ENCODE measurements around the gene C3orf49. TPM values are rescaled to one million over a fixed set of nuclear protein-coding genes. Genes with fewer than 3 reads are reported as not detected.
A peak's percentile ranks its signal among the peaks of the same experiment; 100 is the strongest.

The C3orf49 gene
- total RNA-seq, 1 experiment from 2014 or later, result not detected

DNA sequence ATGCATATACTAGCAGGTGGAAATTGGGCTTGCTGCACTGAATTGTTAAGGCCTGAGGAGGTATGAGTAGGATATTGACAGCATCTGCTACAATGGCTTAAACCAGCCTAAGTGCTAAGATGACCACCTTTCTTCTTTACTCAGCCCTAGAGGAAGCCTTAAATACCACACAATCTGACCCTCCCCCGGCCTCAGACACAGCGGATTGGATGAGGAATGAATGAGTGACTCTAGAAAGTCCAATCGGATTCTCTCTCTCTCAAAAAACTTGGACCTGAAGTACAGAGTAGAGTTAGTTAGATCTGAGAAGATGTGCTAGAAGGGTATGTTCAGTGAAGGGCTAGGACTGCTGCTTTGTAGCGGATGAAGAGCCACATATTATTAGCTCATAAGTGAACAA, 39.9 kb upstream of the C3orf49 start:
- no peak overlapping the region for H3K27ac ChIP-seq (ENCODE audit: low read depth, low read length)
- H3K9me3 ChIP-seq (ENCODE audit: control insufficient read depth in 1 of 2, insufficient read depth in 1 of 2, low read depth in 1 of 2, low read length in 2 of 2), result no peaks in the 10 kb centered on the region
- H3K4me1 ChIP-seq (ENCODE audit: control insufficient read depth in 1 of 2, insufficient read depth in 2 of 2, low read length in 2 of 2), result no peaks in the 10 kb centered on the region
- no peak overlapping the region for H2AFZ ChIP-seq (ENCODE audit: low read depth, low read length, poor library complexity, severe bottlenecking)
- H3K4me3 ChIP-seq (replicated peaks in 1 of 2; ENCODE audit: low read depth in 1 of 2, low read length in 2 of 2), result no peak overlapping the region
- no peaks in the 10 kb centered on the region for H4K20me1 ChIP-seq (ENCODE audit: insufficient read depth)
- intact Hi-C loops (cut with micrococcal nuclease), result no loop called here
- ChIA-PET RAD21 (ENCODE audit: low non-redundant PET in 1 of 2, low total read pairs in 2 of 2, uncharacterized antibody in 2 of 2, unreplicated experiment in 2 of 2) (no interaction called here), CTCF (no interaction called here), POLR2A (no interaction called here)
- H3K9me2 ChIP-seq (ENCODE audit: insufficient read depth), result no peaks in the 10 kb centered on the region
- H3K4me2 ChIP-seq (ENCODE audit: low read length), result no peak overlapping the region
- no peaks in the 10 kb centered on the region for H3K36me3 ChIP-seq (ENCODE audit: control insufficient read depth in 1 of 2, insufficient read depth in 2 of 2, low read length in 2 of 2)
- H3K79me2 ChIP-seq (ENCODE audit: insufficient read depth, low read length), result no peaks in the 10 kb centered on the region
- TF ChIP-seq, protein P1, sequence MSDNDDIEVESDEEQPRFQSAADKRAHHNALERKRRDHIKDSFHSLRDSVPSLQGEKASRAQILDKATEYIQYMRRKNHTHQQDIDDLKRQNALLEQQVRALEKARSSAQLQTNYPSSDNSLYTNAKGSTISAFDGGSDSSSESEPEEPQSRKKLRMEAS (IDR thresholded peaks at IDR 0.05), result no peak
- TF ChIP-seq, protein P2, sequence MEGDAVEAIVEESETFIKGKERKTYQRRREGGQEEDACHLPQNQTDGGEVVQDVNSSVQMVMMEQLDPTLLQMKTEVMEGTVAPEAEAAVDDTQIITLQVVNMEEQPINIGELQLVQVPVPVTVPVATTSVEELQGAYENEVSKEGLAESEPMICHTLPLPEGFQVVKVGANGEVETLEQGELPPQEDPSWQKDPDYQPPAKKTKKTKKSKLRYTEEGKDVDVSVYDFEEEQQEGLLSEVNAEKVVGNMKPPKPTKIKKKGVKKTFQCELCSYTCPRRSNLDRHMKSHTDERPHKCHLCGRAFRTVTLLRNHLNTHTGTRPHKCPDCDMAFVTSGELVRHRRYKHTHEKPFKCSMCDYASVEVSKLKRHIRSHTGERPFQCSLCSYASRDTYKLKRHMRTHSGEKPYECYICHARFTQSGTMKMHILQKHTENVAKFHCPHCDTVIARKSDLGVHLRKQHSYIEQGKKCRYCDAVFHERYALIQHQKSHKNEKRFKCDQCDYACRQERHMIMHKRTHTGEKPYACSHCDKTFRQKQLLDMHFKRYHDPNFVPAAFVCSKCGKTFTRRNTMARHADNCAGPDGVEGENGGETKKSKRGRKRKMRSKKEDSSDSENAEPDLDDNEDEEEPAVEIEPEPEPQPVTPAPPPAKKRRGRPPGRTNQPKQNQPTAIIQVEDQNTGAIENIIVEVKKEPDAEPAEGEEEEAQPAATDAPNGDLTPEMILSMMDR (IDR thresholded peaks at IDR 0.05 in 2 of 3, conservative IDR thresholded peaks at IDR 0.05 in 1 of 3; ENCODE audit: borderline replicate concordance in 1 of 3, insufficient read depth in 1 of 3, low read depth in 2 of 3, low read length in 2 of 3), result no peak
- no TSS peak for BruUV-seq (replicated peaks)
- ATAC-seq, result no peak
- H3K9ac ChIP-seq (ENCODE audit: low read length), result no peak overlapping the region
- DNase-seq (ENCODE audit: low read depth, low spot score), result no peak
- H3K27me3 ChIP-seq (ENCODE audit: insufficient read depth, low read length), result no peaks in the 10 kb centered on the region

DNA sequence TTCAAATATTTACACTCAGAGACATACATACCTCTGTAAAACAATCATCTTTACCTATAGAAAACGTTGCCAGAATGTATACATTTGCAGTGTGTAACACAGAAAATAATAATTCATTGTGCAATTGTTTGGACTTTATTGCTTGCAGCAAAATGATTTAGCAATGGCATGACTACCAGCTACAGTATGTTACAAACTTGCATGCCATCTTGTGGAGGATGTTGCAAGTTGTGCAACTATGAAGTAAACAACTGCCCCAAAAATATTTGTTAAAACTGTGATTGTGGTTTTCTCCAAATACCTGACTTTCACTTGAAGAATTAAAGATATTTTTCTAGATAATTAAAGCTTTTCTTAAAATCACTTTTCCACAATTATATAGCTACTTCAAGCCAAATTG, 27.1 kb upstream of the C3orf49 start:
- ChIA-PET CTCF (interaction anchor here (1.0 kb wide), 1 partner anchor 442 kb away, joined by 3 read pairs; no protein-coding TSS in a partner anchor), POLR2A (no interaction called here), RAD21 (ENCODE audit: low non-redundant PET in 1 of 2, low total read pairs in 2 of 2, uncharacterized antibody in 2 of 2, unreplicated experiment in 2 of 2) (no interaction called here)
- Histone ChIP-seq H3K36me3 (ENCODE audit: control insufficient read depth in 1 of 2, insufficient read depth in 2 of 2, low read length in 2 of 2) (no peaks in the 10 kb centered on the region), H3K4me1 (ENCODE audit: control insufficient read depth in 1 of 2, insufficient read depth in 2 of 2, low read length in 2 of 2) (no peaks in the 10 kb centered on the region), H3K9me2 (ENCODE audit: insufficient read depth) (no peaks in the 10 kb centered on the region), H3K4me3 (replicated peaks in 1 of 2; ENCODE audit: low read depth in 1 of 2, low read length in 2 of 2) (no peak overlapping the region), H3K79me2 (ENCODE audit: insufficient read depth, low read length) (no peaks in the 10 kb centered on the region), H3K9ac (ENCODE audit: low read length) (no peak overlapping the region), H3K9me3 (ENCODE audit: control insufficient read depth in 1 of 2, insufficient read depth in 1 of 2, low read depth in 1 of 2, low read length in 2 of 2) (no peaks in the 10 kb centered on the region), H4K20me1 (ENCODE audit: insufficient read depth) (no peaks in the 10 kb centered on the region), H3K27ac (ENCODE audit: low read depth, low read length) (no peak overlapping the region), H3K4me2 (ENCODE audit: low read length) (no peak overlapping the region), H2AFZ (ENCODE audit: low read depth, low read length, poor library complexity, severe bottlenecking) (no peak overlapping the region), H3K27me3 (ENCODE audit: insufficient read depth, low read length) (peaks cover 12% of the 10 kb centered on the region; the same call in 1 of the 2 replicates)
- BruUV-seq (replicated peaks), result no TSS peak
- ATAC-seq (no peak), DNase-seq (ENCODE audit: low read depth, low spot score) (no peak)
- intact Hi-C loops (cut with micrococcal nuclease), result no loop called here
- TF ChIP-seq CEBPB (IDR thresholded peaks at IDR 0.05; ENCODE audit: low read depth) (peak; percentile 23; the same call in 1 of the 2 replicates), SIN3A (IDR thresholded peaks at IDR 0.05; ENCODE audit: low read depth) (no peak), ZFX (IDR thresholded peaks at IDR 0.05) (no peak), YY1 (IDR thresholded peaks at IDR 0.05; ENCODE audit: extremely low read depth, insufficient replicate concordance, low read depth, low read length) (no peak), ZNF274 (IDR thresholded peaks at IDR 0.05; ENCODE audit: low read depth, low read length) (no peak), RAD21 (IDR thresholded peaks at IDR 0.05; ENCODE audit: low read depth) (peak; percentile 24; the same call in 1 of the 2 replicates), TCF7L2 (IDR thresholded peaks at IDR 0.05; ENCODE audit: borderline replicate concordance, extremely low read depth, insufficient read depth, insufficient read length) (no peak)
- TF ChIP-seq, protein P2 (IDR thresholded peaks at IDR 0.05 in 2 of 3, conservative IDR thresholded peaks at IDR 0.05 in 1 of 3; ENCODE audit: borderline replicate concordance in 1 of 3, insufficient read depth in 1 of 3, low read depth in 2 of 3, low read length in 2 of 3), result peak in 2 of 3 experiments; percentile 7 to 12; a peak in 1 of 6 replicates
- TF ChIP-seq, protein P3, sequence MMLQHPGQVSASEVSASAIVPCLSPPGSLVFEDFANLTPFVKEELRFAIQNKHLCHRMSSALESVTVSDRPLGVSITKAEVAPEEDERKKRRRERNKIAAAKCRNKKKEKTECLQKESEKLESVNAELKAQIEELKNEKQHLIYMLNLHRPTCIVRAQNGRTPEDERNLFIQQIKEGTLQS (IDR thresholded peaks at IDR 0.05), result no peak
- TF ChIP-seq, protein P4, sequence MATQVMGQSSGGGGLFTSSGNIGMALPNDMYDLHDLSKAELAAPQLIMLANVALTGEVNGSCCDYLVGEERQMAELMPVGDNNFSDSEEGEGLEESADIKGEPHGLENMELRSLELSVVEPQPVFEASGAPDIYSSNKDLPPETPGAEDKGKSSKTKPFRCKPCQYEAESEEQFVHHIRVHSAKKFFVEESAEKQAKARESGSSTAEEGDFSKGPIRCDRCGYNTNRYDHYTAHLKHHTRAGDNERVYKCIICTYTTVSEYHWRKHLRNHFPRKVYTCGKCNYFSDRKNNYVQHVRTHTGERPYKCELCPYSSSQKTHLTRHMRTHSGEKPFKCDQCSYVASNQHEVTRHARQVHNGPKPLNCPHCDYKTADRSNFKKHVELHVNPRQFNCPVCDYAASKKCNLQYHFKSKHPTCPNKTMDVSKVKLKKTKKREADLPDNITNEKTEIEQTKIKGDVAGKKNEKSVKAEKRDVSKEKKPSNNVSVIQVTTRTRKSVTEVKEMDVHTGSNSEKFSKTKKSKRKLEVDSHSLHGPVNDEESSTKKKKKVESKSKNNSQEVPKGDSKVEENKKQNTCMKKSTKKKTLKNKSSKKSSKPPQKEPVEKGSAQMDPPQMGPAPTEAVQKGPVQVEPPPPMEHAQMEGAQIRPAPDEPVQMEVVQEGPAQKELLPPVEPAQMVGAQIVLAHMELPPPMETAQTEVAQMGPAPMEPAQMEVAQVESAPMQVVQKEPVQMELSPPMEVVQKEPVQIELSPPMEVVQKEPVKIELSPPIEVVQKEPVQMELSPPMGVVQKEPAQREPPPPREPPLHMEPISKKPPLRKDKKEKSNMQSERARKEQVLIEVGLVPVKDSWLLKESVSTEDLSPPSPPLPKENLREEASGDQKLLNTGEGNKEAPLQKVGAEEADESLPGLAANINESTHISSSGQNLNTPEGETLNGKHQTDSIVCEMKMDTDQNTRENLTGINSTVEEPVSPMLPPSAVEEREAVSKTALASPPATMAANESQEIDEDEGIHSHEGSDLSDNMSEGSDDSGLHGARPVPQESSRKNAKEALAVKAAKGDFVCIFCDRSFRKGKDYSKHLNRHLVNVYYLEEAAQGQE (IDR thresholded peaks at IDR 0.05; ENCODE audit: low read depth), result no peak
